AG04450 (cell line): ENCODE data around the gene SLX9. TPM values are rescaled to one million over a fixed set of nuclear protein-coding genes. Genes with fewer than 3 reads are reported as not detected.

Experiments used
- CTCF ChIA-PET: fragments of 300-600, 350-600 bp; formaldehyde crosslinking; extraction: SDS; loops from one replicate; lab custom pipeline; 2022; ENCODE audit warnings: antibody characterized with exemption, inconsistent platforms; lab: Charles Lee
- POLR2A ChIA-PET: fragments of 350-600 bp; formaldehyde crosslinking; extraction: SDS; loops from one replicate; lab custom pipeline; 2021; ENCODE audit warnings: antibody characterized with exemption, inconsistent platforms; lab: Yijun Ruan, JAX
- DNase-seq: peaks from one replicate; pipeline ENCODE4 v3.0.0-alpha.2; 2011; ENCODE audit warnings: low read depth, low spot score
- H3K27ac ChIP-seq: one replicate; pipeline ENCODE4 v1.5.1; 2012; ENCODE audit warnings: low read depth, low read length, control low read depth
- H3K27me3 ChIP-seq: one replicate; pipeline ENCODE4 v1.6.0; 2012; ENCODE audit warnings: low read length; ENCODE audit not compliant: control insufficient read depth, insufficient read depth
- H3K4me3 ChIP-seq: 2 replicates; pipeline ENCODE4 v1.5.1; 2011; ENCODE audit warnings: mild to moderate bottlenecking, low read depth, low read length, control low read depth
- H3K9me3 ChIP-seq: 2 replicates; pipeline ENCODE4 v1.5.1; 2012; ENCODE audit warnings: low read length; ENCODE audit not compliant: control insufficient read depth, insufficient read depth
- polyA plus RNA-seq: library from polyadenylated mRNA; depleted of rRNA; stranded (reverse); fragments of >200 nt; gene quantifications from 2 replicates; pipeline ENCODE4 v1.2.3, GENCODE V29; 2011
- TF ChIP-seq, protein P1 (sequence below): IDR thresholded peaks from 2 replicates; pipeline ENCODE4 v1.5.1; 2011; ENCODE audit warnings: low read depth, low read length, control low read depth, inconsistent platforms

Gene SLX9
- polyA plus RNA-seq, 1 experiment = 11.4 TPM

DNA sequence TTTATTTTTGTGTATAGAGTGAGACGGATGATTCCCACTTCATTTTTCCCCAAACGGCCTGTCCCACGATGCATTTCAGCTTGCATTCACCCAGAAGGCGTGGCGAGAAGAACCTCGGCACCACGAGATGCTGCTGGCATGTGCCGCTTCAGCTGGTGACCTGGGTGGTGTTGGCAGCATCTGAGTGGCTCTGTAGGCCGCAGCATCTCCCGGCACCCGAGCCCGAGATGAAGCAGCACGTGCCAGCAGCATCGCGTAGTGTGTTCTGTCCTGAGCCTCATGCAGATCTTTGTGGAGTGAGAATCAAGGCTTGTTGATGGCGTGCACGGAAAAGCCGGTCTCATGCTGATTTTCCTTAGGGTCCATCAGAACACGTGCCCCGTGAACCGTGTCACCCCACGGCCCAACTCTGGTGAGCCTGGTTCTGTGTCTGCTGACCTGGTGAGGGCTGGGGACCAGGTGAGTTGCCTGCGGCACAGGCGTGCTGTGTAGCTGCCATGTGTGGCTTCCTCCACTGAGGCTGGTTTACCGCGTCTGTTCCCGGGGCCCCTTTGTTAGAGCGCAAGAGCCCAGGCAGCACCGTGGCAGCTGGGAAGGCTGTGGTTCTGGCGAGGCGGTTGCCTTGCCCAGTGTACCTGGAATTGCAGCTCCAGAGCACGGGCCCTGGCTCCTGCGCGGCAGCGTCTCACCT, 16.7 kb downstream of the SLX9 start:
- DNase-seq = no peak
- TF ChIP-seq, protein P1, sequence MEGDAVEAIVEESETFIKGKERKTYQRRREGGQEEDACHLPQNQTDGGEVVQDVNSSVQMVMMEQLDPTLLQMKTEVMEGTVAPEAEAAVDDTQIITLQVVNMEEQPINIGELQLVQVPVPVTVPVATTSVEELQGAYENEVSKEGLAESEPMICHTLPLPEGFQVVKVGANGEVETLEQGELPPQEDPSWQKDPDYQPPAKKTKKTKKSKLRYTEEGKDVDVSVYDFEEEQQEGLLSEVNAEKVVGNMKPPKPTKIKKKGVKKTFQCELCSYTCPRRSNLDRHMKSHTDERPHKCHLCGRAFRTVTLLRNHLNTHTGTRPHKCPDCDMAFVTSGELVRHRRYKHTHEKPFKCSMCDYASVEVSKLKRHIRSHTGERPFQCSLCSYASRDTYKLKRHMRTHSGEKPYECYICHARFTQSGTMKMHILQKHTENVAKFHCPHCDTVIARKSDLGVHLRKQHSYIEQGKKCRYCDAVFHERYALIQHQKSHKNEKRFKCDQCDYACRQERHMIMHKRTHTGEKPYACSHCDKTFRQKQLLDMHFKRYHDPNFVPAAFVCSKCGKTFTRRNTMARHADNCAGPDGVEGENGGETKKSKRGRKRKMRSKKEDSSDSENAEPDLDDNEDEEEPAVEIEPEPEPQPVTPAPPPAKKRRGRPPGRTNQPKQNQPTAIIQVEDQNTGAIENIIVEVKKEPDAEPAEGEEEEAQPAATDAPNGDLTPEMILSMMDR = no peak
- POLR2A ChIA-PET = no interaction called here
- H3K27me3 ChIP-seq = no peaks in the 10 kb centered on the region
- no peak overlapping the region for H3K4me3 ChIP-seq
- no peak overlapping the region for H3K27ac ChIP-seq
- peaks cover 4% of the 10 kb centered on the region; the same call in 1 of the 2 replicates for H3K9me3 ChIP-seq
- CTCF ChIA-PET = interaction anchor here (12.7 kb wide), 1 partner anchor 183 kb away, joined by 202 read pairs; no protein-coding TSS in a partner anchor

DNA sequence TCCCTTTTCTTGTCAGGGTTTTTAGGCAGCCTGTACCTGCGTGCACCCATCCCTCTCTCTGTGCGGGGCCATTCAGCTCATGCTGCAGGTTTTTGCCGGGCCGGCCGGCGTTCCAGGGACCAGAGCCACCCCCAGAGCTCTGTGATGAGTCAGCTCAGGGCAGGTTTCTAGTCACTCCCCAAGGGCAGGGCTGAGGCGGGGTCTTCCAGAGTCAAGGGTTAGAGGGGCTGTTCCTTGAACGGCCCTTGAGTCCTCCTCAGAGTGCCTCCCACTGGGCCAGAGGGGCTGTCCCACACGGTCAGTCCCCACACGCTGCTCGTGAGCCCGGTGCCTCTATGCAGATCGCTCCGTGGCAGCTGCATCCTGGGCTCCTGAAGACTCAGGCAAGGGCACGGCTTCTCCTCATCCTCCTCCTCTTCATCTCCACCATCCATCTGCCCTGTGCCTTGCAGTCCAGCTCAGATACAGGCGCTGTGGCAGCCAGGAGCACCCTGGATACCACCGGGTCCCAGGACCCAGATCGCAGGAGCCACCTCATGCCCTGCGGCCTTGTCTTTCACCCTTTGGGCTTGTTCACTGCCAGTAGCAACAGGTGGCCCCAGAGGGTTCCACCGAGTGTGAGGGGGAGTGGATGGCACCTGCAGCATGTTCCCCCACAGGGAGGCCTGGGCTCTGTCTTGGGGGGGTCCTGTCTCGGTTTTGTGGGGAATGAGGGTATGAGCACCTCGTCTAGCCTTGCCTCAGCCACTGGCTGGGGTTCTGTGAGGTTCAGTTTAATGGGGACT, 17.4 kb downstream of the SLX9 start:
- ChIA-PET CTCF (interaction anchor here (1.4 to 12.7 kb wide), 2 partner anchors 181 to 182 kb away, joined by 6 to 202 read pairs; no protein-coding TSS in a partner anchor), POLR2A (no interaction called here)
- TF ChIP-seq, protein P1 = no peak
- Histone ChIP-seq H3K4me3 (no peak overlapping the region), H3K27ac (no peak overlapping the region), H3K27me3 (no peaks in the 10 kb centered on the region), H3K9me3 (peaks cover 4% of the 10 kb centered on the region; the same call in 1 of the 2 replicates)
- no peak for DNase-seq

DNA sequence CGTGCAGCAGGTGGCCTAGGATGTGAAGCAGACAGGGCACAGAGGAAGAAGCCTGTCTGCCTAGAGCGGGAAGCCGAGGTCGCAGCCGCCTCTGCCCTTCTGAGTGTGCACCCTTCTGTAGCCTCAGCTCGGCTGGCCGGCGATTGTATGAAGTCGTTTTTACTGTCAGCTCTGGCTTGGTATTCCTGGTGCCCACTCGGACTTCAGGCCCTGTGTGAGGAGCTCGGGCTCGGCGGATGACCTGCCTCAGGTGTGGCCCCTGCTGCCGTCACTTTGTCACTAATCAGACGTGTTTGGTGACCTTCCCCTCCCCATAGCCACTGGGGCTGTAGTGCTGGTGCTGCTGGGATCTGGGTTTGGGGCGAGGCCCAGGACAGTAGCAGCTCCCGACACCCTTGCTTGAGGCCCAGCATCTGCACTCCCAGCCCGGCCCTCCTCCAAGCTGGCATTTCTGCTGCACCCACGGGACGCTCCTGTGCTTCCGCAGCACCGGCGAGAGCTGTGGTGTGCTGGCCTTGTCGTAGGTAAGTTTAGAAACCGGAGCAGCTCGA, 18.1 kb downstream of the SLX9 start:
- no peak overlapping the region for H3K27ac ChIP-seq
- TF ChIP-seq, protein P1 = no peak
- no peak for DNase-seq
- peaks cover 4% of the 10 kb centered on the region; the same call in 1 of the 2 replicates for H3K9me3 ChIP-seq
- H3K4me3 ChIP-seq = no peak overlapping the region
- POLR2A ChIA-PET = interaction anchor here (1.3 kb wide), 1 partner anchor 172 kb away, joined by 3 read pairs; no protein-coding TSS in a partner anchor
- no peaks in the 10 kb centered on the region for H3K27me3 ChIP-seq
- CTCF ChIA-PET = interaction anchor here (1.4 to 1.7 kb wide), 2 partner anchors 8 to 180 kb away, joined by 6 to 11 read pairs; no protein-coding TSS in a partner anchor

DNA sequence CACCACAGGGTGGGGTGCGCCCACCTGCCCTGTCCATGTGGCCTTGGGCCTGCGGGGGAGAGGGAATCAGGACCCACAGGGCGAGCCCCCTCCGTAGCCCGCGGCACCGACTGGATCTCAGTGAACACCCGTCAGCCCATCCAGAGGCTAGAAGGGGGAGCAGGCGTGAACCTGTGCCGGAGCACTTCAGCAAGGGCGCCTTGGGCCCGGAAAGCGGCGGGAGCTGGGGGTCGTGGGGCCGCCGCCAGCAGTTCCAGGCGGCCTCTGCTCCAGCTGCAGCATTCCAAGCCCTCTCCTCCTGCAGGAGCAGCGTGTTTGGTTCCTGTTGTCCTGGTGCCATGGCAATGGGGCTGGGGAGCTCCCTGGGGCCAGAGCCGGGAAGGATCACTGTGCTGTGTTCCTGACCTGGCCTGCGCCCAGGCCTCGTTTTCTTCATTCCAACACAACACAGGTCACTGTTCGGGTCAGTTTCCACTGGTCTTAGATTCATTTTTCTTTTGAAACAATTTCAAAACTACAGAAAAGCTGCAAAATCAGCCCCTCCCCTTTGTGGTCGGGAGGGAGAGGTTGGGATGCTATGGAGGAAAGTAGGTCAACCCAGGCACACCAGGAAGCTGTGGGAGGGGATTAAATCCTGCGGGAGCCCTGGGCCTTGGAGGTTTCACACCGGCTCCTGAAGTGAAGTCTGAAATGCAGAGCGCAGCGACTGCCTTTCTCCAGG, 18.8 kb downstream of the SLX9 start:
- TF ChIP-seq, protein P1 = no peak
- ChIA-PET POLR2A (interaction anchor here (1.3 kb wide), 1 partner anchor 171 kb away, joined by 3 read pairs; no protein-coding TSS in a partner anchor), CTCF (interaction anchor here (1.4 to 1.7 kb wide), 2 partner anchors 9 to 179 kb away, joined by 6 to 11 read pairs; no protein-coding TSS in a partner anchor)
- DNase-seq = no peak
- no peak overlapping the region for H3K4me3 ChIP-seq
- peaks cover 4% of the 10 kb centered on the region; the same call in 1 of the 2 replicates for H3K9me3 ChIP-seq
- no peaks in the 10 kb centered on the region for H3K27me3 ChIP-seq
- no peak overlapping the region for H3K27ac ChIP-seq
